ENCODE results near the gene FAM78A.

FAM78A gene

GRCh38 chr9:131302244-131303075, 26.1 kb upstream of the FAM78A start:
- DNase-seq = no peak

- DNase-seq = no peak
These were observed 24.1 kb upstream of the FAM78A start for GRCh38 chr9:131300444-131300843.

DNA sequence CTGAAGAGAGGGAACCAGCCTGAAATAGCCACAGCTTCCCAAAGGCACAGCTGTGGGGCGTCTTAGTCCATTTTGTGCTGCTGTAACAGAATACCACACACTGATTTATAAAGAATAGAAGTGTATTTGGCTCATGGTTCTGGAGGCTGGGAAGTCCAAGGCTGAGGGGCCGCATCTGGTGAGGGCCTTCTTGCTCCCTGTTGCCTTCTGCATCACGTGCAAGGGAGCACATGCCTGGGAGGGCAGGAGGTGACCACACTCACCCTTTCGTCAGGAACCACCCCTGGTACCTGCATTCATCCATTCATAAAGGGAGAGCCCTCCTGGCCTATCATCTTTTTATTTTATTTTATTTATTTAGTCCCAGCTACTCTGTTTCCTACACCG, 23.6 kb upstream of the FAM78A start:
- no peak for DNase-seq

GRCh38 chr9:131299346-131299960, 23.1 kb upstream of the FAM78A start:
- DNase-seq = no peak

GRCh38 chr9:131298816-131299215, 22.5 kb upstream of the FAM78A start:
- DNase-seq = no peak

DNA sequence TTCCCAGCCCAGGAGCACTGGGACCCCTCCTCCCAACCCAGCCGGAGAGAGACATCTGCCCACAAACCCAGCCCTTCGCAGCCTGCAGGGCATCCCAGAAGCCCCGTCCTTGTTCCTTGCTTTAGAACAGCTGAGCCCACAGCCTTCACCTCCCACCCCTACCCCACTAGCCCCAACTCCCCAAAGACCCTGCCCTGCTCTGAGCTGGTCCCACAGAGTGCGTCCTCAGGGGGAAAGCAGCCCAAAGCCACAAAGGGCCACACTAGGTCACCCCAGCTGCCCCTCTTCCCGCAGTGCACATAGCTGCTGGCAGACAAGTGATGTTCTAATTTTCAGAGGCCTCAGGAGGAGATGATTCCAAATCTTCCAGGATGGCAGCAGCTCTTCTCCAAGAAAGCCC, 22.0 kb upstream of the FAM78A start:
- no peak for DNase-seq

DNA sequence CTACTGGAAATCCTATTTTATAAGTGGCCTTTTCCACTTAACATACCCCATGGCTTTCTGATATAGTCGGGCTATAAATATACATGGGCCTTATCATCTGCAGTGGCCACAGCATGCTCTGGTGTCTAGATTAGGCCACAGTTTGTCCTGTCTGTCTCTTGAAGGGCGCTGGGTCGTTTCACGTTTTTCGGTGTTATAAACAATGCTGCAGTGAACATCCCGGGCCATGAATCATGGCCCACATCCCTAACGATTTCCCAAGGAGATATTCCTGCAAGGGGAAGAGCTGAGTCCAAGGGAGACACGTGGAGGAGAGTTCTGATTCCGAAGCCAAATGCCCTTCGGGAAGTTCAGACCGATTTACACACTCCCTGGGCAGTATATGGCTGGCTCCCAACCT, 21.6 kb upstream of the FAM78A start:
- DNase-seq = no peak

DNA sequence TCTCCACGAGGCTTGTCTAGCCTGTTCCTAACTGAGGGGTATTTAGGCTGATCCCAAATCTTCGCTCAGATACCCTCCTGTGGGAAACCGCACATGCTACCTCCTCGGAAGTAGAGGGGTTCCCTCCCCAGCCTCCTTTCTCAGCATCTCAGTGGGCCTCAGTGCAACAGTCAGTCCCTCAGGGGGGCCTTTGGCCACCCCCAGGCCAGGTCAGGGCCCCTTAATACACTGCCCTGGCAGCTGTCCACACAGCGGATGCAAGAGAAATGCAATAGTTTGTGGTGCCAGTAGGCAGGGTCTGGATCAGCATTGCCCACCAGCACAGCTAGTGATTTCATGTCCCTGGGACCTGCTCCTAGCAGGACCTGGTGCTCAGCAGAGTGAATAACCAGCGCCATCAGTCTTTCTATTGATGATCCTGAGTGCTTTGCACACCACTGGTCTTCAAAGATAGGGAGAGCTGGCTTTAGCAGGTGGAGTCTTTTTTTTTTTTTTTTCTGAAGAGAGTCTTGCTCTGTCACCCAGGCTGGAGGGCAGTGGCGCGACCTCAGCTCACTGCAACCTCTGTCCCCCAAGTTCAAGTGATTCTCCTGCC, 20.7 kb upstream of the FAM78A start:
- no peak for DNase-seq

- no peak for DNase-seq
These were observed 20.1 kb upstream of the FAM78A start for GRCh38 chr9:131296460-131296859.

GRCh38 chr9:131292937-131293336, 16.6 kb upstream of the FAM78A start:
- DNase-seq = no peak

GRCh38 chr9:131291795-131292315, 15.5 kb upstream of the FAM78A start:
- DNase-seq = no peak

DNA sequence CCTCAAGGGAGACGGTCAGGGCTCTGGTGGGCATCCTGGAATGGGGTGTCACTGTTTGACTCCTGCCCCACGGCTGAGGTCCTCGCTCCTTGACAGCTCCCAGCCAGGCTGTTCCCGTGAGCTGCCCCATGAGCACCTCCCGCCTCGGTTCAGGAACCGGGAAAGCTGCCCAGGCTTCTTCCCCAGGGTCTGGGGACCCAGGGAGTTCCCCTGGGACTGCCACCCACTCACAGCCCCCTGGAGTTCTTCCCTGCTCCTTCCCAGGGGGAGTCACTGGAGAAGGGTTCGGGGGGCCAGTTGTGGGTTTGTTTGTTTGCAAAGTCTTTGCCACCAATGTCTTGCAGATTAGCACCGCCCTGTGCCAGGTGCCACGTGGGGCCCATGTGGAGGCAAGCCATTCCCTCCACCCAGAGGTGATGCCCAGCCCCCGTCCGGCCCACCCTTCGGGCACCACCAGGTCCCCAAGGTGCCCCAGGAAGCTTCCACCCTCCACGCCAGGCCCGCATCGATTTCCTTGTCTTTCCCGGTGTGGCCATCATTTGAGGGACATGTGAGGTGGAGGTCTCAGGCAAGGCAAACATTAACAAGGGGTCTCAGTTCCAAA, 14.6 kb upstream of the FAM78A start:
- DNase-seq = no peak

DNA sequence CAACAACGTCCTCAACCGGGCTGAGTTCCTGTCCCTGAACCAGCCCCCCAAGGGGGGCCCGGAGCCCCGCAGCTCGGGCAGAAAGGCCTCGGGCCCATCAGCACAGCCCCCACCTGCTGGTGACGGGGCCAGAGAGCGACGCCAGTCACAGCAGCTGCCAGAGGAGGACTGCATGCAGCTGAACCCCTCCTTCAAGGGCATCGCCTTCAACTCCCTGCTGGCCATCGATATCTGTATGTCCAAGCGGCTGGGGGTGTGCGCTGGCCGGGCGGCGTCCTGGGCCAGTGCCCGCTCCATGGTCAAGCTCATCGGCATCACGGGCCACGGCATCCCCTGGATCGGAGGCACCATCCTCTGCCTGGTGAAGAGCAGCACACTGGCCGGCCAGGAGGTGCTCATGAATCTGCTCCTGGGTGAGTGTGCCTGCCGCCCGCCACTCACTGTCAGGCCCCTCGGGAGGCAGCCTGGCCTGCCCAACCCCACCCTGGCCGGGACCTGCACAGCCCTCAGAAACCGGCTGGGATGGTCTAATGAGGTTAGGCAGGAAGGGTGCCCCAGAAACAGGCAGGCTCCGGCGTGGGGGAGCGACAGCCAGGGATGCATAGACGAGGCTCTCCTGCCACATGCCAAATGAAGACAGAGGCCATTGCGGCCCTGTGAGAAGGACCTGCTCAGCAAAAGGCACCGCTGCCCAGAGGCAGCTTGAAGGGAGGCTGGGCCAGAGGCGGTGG, 13.9 kb upstream of the FAM78A start:
- no peak for DNase-seq

- no peak for DNase-seq
These were observed 13.2 kb upstream of the FAM78A start, which contains the start of gene PLPP7 for GRCh38 chr9:131289301-131290035. PLPP7 (plus strand) TSS chr9:131289723; CDS start chr9:131289998, 275 bp downstream.

- no peak for DNase-seq
These were observed 11.9 kb upstream of the FAM78A start for GRCh38 chr9:131288217-131288616.

DNA sequence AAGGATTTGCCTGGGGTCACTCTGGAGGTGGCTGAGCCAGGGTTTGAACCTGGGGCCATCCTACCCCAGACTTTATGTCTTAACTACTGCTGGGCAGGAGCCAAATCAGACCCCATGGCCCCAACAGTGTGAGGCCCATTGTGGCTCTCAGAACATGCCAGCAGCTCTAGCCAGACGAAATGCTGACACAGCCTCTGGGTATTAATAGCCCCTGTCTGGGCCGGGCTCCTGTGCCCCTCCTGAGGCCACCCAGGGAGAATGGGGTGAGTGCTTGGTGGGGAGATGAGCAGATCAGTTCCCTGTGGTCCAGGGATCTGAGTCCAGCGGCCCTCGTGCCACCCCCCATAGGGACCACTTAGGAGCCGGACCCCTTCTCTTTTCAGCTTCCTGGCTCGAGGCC, 11.0 kb upstream of the FAM78A start:
- DNase-seq = no peak

DNA sequence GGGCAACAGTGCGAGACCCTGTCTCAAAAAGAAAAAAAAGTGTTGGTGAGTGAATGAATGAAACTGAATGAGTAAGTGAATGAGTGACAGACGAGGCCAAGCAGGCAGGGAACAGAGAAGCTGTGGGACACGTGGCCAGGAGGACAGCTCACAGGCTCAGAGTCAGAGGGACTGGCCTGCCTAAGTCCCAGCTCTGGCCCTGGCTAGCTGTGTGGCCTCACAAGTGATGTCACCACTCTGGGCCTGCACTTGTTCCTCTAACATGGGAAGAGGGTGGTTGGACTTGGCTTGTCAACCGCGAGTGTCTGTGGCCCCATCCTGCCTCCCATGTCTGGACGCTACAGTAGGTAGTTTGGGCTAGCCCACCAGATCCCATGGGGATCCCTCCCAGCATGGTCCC, 8.5 kb upstream of the FAM78A start:
- no peak for DNase-seq

- no peak for DNase-seq
These were observed 6.5 kb upstream of the FAM78A start for GRCh38 chr9:131282688-131283422.

GRCh38 chr9:131282175-131282574, 5.9 kb upstream of the FAM78A start:
- DNase-seq = no peak

GRCh38 chr9:131281119-131281965, 5.0 kb upstream of the FAM78A start:
- DNase-seq = no peak

Data from NCI-H2029 treated with DMSO at 0.1 percent for 48 hours (cell line).